ENCODE data around the gene DNM3. TPM values are rescaled to one million over a fixed set of nuclear protein-coding genes. Genes with fewer than 3 reads are reported as not detected.
"Not testable (repeated sequence)": the region's sequence is repeated elsewhere in the genome, so short reads cannot be mapped to it uniquely, and the experiment has no call there.

Gene DNM3
- total and polyA plus RNA-seq, 4 donors = 2.1 to 16.3 (median 5.6) TPM

DNA sequence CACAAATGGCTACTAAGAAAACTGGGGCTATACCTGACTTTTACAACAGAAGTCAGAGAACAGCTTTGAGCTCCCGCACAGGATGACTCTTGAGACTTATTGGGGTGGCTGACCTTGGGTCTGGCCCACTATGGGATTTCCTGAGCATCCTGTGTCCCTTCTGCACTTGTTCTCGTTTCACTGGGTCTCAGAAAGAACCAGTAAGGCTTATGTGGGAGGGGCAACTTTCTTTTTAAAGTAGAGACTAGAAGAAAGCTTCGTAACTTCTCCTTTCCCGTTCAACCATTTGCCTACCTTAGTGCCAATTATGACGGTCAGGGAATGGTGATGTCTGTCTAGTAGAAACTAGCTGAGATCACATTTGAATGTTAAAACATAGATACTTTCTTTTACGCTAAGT lies 519.7 kb downstream of the DNM3 start:
- Histone ChIP-seq H3K4me1 (ENCODE audit: control insufficient read depth in 5 of 5, insufficient read depth in 5 of 5, low read length in 5 of 5) (peaks cover 0 to 54% (median 29%) of the 10 kb centered on the region in 5 donors), H3K27me3 (ENCODE audit: control insufficient read depth in 3 of 3, insufficient read depth in 3 of 3, low read length in 2 of 3) (no peaks in the 10 kb centered on the region), H3K27ac (ENCODE audit: low read depth in 1 of 2, low read length in 1 of 2) (peak overlapping the region in 1 of 2 donors; percentile 3), H3K4me3 (no peak overlapping the region), H3K9me3 (ENCODE audit: control insufficient read depth in 4 of 4, insufficient read depth in 3 of 4, low read length in 3 of 4) (no peaks in the 10 kb centered on the region), H3K36me3 (ENCODE audit: control insufficient read depth in 4 of 4, insufficient read depth in 4 of 4, low read length in 4 of 4) (no peaks in the 10 kb centered on the region), H3K9ac (ENCODE audit: insufficient read depth in 1 of 2, low read length in 2 of 2) (no peak overlapping the region)
- ATAC-seq (ENCODE audit: insufficient read depth, low FRiP score) (no peak), DNase-seq (no peak)
- 73 to 76% methylated on average over 6 of the region's 6 CpGs for whole genome bisulfite sequencing, 2 donors
- TF ChIP-seq, protein P1, sequence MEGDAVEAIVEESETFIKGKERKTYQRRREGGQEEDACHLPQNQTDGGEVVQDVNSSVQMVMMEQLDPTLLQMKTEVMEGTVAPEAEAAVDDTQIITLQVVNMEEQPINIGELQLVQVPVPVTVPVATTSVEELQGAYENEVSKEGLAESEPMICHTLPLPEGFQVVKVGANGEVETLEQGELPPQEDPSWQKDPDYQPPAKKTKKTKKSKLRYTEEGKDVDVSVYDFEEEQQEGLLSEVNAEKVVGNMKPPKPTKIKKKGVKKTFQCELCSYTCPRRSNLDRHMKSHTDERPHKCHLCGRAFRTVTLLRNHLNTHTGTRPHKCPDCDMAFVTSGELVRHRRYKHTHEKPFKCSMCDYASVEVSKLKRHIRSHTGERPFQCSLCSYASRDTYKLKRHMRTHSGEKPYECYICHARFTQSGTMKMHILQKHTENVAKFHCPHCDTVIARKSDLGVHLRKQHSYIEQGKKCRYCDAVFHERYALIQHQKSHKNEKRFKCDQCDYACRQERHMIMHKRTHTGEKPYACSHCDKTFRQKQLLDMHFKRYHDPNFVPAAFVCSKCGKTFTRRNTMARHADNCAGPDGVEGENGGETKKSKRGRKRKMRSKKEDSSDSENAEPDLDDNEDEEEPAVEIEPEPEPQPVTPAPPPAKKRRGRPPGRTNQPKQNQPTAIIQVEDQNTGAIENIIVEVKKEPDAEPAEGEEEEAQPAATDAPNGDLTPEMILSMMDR (IDR thresholded peaks at IDR 0.05; ENCODE audit: control extremely low read depth, extremely low read depth) = no peak

DNA sequence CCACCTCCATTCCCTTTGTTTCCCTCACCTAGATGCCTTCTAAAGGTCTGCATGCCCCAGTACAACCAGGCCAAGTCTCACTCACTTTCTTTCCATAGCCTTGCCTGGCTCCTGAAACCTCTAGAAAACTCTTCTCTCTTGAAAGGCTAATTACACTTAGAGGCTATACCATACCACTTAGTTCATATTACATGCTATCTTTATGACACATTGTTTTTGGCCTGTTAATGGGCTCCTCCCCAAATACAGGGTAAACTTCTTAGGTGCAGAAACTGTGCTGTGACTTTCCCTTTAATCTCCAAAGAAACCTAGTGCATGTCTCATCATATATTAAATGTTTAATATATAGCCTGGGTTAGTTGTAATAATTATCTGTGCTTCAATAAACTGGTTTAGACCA lies 522.6 kb downstream of the DNM3 start:
- H3K27me3 ChIP-seq (ENCODE audit: control insufficient read depth in 3 of 3, insufficient read depth in 3 of 3, low read length in 2 of 3) = no peaks in the 10 kb centered on the region
- no peak overlapping the region for H3K27ac ChIP-seq (ENCODE audit: low read depth in 1 of 2, low read length in 1 of 2)
- ATAC-seq (ENCODE audit: insufficient read depth, low FRiP score) = no peak

DNA sequence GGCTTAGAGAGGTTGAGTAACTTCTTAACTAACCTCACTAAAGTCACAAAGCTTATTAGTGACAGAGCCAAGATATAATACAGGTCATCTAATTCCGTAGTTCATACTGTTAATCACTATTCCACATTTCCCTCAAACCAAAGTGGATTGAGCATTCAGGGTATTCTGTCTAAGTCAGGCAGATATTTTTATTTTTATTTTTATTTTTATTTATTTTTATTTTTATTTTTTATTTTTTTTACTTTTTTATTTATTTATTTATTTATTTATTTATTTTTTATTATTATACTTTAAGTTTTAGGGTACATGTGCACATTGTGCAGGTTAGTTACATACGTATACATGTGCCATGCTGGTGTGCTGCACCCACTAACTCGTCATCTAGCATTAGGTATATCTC lies 530.3 kb downstream of the DNM3 start:
- ATAC-seq (ENCODE audit: insufficient read depth, low FRiP score); H3K36me3 ChIP-seq (ENCODE audit: control insufficient read depth in 4 of 4, insufficient read depth in 4 of 4, low read length in 4 of 4); H3K27me3 ChIP-seq (ENCODE audit: control insufficient read depth in 3 of 3, insufficient read depth in 3 of 3, low read length in 2 of 3); H3K27ac ChIP-seq (ENCODE audit: low read depth in 1 of 2, low read length in 1 of 2); H3K9me3 ChIP-seq (ENCODE audit: control insufficient read depth in 4 of 4, insufficient read depth in 3 of 4, low read length in 3 of 4); H3K4me3 ChIP-seq; H3K9ac ChIP-seq (ENCODE audit: insufficient read depth in 1 of 2, low read length in 2 of 2); H3K4me1 ChIP-seq (ENCODE audit: control insufficient read depth in 5 of 5, insufficient read depth in 5 of 5, low read length in 5 of 5); DNase-seq: not testable (repeated sequence)
- WGBS, 2 donors = 95 to 100% methylated on average over 1 of the region's 3 CpGs

More for the DNA sequence above, 522.6 kb downstream of the DNM3 start:
- no peak for DNase-seq
- Histone ChIP-seq H3K4me3 (no peak overlapping the region), H3K4me1 (ENCODE audit: control insufficient read depth in 5 of 5, insufficient read depth in 5 of 5, low read length in 5 of 5) (peaks cover 0 to 30% (median 15%) of the 10 kb centered on the region in 5 donors), H3K9ac (ENCODE audit: insufficient read depth in 1 of 2, low read length in 2 of 2) (no peak overlapping the region), H3K9me3 (ENCODE audit: control insufficient read depth in 4 of 4, insufficient read depth in 3 of 4, low read length in 3 of 4) (peaks cover 0 to 5% (median 0%) of the 10 kb centered on the region in 4 donors), H3K36me3 (ENCODE audit: control insufficient read depth in 4 of 4, insufficient read depth in 4 of 4, low read length in 4 of 4) (no peaks in the 10 kb centered on the region)
- TF ChIP-seq, protein P1 (IDR thresholded peaks at IDR 0.05; ENCODE audit: control extremely low read depth, extremely low read depth) = no peak

DNA sequence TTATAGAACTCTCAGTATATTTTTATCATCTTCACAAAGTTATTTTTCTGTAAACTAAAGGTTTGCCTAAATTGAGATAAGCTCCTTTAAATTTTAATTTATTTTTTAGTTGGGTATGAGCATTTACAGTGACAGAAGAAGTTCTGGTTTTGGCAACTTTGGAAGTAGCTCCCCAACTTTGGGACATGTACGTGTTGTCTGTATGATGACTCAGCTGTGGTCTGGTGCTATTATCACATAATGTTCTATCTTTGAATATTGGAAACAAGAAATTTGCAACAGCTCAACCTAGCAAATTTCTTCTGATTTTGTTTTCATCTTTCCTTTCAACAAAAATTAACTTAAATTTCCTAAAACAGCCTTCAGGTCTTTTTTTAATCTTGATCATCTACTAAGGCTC lies 532.6 kb downstream of the DNM3 start:
- H3K27ac ChIP-seq (ENCODE audit: low read depth in 1 of 2, low read length in 1 of 2) = no peak overlapping the region
- 35 to 64% methylated on average over 1 of the region's 1 CpG for WGBS, 2 donors

More for the DNA sequence above, 532.6 kb downstream of the DNM3 start:
- H3K4me3 ChIP-seq = no peak overlapping the region
- TF ChIP-seq, protein P1 (IDR thresholded peaks at IDR 0.05; ENCODE audit: control extremely low read depth, extremely low read depth) = no peak
- no peak for DNase-seq
- H3K4me1 ChIP-seq (ENCODE audit: control insufficient read depth in 5 of 5, insufficient read depth in 5 of 5, low read length in 5 of 5) = no peaks in the 10 kb centered on the region
- no peaks in the 10 kb centered on the region for H3K9me3 ChIP-seq (ENCODE audit: control insufficient read depth in 4 of 4, insufficient read depth in 3 of 4, low read length in 3 of 4)
- no peaks in the 10 kb centered on the region for H3K36me3 ChIP-seq (ENCODE audit: control insufficient read depth in 4 of 4, insufficient read depth in 4 of 4, low read length in 4 of 4)
- no peak for ATAC-seq (ENCODE audit: insufficient read depth, low FRiP score)
- no peak overlapping the region for H3K9ac ChIP-seq (ENCODE audit: insufficient read depth in 1 of 2, low read length in 2 of 2)
- no peaks in the 10 kb centered on the region for H3K27me3 ChIP-seq (ENCODE audit: control insufficient read depth in 3 of 3, insufficient read depth in 3 of 3, low read length in 2 of 3)

All from lung (tissue), 12 donors.